Raji (cell line): ENCODE results near the gene GNPNAT1.

Experiments
- POLR2A ChIP-seq: IDR thresholded peaks from 2 replicates; pipeline ENCODE4 v1.6.1; 2011; ENCODE audit warnings: low read depth, low read length, control low read depth; ENCODE audit not compliant: insufficient read depth

GNPNAT1 gene

DNA sequence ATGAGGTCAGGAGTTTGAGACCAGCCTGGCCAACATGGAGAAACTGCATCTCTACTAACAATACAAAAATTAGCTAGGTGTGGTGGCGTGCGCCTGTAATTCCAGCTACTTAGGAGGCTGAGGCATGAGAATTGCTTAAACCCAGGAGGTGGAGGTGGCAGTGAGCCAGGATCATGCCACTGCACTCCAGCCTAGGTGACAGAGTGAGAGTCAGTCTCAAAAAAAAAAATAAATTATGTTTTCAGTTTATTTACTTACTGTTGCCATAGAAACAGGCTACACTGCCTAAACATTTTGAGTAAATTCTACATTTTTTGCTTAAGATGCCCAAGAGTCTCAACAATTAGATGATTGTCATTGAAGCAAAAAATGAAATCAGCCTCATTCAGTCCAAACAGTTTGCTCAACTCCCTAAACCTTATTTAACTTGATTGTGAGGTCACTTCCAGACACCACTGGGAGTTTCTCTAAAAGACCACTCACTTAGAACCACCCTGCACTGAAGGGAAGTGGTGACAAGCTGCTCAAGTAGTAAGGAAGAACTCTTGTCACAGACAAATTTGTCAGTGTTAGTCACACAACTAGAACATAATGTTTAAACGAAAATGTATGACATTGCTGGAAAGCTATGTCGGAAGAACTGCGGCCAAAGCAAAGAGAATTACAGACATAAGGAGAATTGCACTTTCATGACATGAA, 9.8 kb upstream of the GNPNAT1 start:
- TF ChIP-seq POLR2A = no peak

DNA sequence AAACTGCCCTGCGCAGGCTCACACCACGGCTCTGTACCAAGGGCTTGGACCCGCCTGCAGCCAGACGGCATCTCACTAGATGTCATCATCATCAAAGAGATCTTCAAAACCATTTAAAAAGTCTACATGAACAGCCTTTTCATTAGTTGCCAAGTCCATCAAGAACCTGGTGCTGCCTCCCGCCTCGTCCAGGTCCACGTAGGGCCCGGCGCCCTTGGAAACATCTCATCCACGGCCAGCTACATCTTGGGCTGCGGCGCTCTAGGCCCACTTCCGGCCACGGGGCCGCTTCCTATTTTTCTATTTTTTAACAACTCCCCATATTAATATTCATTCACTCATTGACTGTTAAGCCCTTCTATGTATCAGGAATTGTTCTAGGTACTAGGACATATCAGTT, 7.4 kb upstream of the GNPNAT1 start:
- no peak for TF ChIP-seq POLR2A

DNA sequence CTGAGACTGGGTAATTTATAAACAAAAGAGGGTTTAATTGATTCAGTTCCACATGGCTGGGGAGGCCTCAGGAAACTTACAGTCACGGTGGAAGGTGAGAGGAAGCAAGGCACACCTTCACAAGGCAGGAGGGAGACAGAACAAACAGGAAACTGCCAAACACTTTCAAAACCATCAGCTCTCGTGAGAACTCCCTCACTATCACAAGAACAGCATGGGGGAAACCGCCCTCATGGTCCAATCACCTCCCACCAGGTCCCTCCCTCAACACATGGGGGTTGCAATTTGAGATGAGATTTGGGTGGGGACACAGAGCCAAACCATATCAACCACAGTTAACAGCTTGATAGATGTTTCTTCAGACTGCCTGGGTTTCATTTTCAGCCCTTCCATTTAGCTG, 6.2 kb upstream of the GNPNAT1 start:
- TF ChIP-seq POLR2A = no peak

DNA sequence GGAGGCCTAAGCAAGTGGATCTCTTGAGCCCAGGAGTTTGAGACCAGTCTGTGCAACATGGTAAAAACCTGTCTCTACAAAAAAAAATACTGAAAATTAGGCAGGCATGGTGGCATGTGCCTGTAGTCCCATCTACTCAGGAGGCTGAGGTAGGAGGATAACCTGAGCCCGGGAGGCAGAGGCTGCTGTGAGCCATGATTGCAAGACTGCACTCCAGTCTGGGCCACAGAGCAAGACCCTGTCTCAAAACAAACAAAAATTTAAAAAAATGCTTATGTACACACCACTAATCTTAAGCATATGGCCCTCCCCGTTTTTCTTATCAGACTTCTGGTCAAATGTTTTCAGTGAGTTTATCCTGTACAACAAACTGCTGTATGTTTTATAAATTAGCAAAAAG, 1.7 kb upstream of the GNPNAT1 start:
- no peak for TF ChIP-seq POLR2A

DNA sequence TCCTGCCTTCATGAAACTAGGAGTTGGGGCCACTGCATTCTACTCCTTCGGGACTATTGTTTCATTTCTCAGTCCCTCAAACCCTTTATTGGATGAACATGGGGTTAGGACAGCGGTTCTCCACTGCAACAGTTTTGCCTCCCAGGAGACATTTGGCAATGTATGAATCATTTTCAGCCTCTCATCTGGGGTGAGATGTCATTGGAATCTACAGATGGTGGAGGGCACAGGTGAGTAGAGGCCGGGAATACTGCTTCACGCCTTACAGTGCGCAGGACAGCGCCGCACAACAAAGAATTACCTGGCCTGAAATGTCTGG, 649 bp upstream of the GNPNAT1 start:
- no peak for TF ChIP-seq POLR2A

DNA sequence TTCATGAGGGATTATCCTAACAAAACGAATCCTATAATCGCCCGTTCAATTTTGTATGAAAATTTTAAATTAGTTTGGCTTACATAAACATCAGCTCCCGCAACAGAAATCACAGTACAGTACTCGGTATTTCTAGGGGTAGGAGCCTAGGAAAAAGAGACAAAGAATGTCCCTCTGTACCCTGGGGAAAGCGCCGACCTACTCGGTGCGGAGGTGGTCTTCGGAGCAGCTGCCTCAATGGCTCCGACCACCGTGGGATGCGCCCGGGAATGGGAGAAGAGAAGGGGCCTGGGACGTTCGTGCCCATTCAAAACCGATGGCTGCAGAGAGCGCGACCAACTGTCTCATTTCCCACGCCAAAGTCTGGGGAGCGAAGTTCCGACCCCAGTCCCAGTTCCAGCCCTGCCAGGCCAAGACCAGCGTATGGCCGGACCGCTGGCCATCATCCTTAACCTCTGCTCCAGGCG, 618 bp downstream of the GNPNAT1 start:
- no peak for TF ChIP-seq POLR2A

DNA sequence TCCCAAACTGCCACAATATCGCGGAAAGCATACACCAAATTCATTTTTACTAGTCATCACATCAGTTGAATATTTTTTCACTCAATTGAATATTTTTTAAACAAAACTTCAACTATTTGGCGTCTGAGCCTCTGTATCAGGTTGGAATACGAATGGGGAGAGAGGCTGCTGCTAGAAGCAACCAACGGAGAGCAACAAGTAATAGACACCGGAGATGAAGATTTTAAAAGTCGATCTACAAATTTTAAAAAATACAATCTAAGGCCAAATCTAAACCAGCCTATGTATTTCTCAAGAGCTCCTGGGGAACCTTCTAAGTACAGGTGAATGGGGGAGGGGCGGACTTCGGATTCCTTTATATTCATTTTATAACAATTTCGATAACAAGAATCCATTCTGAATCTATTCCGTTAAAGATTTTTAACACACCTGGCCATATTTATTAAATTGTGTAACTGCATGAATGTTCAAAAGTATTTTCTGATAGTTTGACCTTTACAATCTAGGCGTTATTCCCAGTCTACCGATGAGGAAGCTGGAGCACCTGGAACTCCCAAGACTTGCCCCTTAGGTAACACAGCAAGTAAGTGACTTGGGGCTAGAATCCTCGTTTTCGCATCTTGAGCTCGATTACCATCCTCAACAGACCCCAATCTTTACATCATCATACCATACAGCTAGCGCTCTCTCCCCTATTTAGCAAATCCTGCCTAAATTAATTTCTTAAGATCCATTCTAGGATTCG, 1.2 kb downstream of the GNPNAT1 start:
- TF ChIP-seq POLR2A = no peak

DNA sequence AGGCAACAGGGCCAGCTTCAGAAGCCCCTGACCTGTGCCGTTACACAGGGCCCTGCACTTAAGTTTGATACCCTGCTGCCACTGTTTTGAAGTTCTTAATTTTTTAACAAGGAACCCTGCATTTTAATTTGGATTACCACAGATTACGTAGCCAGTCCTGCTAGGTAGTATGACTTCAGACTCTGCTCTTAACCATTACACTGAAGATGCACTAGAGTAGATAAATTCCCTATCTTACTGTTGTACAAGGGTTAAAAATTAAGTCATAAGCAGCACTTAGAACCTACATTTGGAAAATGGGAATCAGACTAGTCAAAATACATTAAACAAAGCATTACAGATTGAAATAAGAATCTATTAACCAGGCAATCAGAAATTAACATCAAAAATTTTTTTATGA, 2.3 kb downstream of the GNPNAT1 start:
- no peak for TF ChIP-seq POLR2A

DNA sequence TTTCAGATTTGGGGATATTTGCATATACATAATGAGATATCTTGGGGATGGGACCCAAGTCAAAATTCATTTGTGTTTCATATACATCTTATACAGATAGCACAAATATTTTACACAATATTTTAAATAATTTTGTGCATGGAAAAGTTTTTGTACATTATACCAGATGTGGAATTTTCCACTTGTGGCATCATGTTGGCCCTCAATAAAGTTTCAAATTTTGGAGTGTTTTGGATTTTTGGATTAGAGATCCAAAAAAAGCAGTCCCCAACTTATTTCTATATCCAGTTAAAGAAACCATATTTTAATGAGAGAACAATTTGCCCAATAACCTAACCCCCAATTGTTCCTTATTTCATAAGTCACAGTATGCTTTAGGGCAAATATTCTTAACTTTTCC, 4.5 kb downstream of the GNPNAT1 start:
- no peak for TF ChIP-seq POLR2A

DNA sequence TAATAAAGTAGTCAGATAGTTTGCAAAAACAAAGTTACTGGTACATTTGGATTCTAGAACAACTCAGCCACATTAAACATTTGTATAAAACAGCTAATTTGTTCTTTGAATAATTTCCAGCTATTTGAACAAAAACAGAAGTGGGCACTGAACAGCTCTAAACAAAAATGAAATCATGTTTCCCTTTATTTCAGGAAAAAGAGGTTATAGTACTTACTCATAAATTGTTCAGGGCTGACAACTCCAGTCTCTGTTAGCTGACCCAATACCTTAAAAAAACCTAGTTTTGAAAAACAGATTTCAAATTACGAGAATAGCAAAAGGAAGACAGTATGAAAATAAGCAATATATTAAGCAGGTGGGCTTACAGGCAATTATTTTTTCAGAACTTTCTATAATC, 8.2 kb downstream of the GNPNAT1 start:
- TF ChIP-seq POLR2A = no peak

DNA sequence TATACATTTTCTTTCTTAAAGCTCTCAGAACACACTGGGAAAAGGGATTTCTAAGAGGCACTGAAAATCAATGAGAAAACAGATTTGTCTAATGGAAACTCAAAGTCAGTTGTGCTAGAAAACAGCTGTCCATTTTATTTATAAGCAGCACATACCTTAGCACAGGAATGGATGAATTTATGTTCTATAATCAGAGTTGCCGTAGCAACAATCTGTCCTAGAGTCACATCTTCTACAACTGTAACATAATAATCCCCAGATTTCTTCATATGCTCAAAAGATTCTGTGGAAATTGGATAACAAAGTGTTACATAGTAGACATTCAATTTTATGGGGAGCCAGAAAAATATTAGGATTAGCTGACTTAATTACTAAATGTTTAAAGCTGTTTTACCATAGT, 9.8 kb downstream of the GNPNAT1 start:
- TF ChIP-seq POLR2A = no peak

DNA sequence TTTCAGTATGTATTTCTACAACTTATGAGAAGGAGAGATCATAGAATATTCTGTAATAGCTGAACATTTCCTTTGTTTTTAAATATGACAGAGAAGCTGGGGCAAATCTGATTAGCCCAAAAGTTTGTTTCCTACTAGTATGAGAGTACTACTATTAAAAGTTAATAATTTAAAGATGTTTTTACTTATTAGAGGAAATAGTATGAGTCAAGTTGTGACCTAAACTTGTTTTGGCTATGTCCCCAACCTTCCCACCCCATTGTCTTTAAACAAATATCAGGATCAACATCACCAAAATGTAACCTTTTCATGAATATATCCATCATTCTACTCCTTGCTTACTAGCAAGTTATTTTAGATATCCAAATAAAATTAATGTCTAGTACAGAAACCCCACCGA, 10.5 kb downstream of the GNPNAT1 start:
- no peak for TF ChIP-seq POLR2A

DNA sequence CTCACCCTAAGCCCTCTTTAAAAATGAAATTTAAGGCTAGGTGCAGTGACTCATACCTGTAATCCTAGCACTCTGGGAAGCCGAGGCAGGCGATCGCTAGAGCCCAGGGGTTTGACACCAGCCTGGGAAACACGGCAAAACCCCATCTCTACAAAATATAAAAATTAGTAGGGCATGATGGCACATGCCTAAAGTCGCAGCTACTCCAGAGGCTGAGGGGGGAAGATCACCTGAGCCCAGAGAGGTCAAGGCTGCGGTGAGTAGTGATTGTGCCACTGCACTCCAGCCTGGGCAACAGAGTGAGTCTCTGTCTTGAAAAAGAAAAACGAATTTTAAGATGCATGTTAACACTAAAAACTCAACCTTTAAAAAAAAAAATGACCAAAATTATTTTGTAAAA, 12.7 kb downstream of the GNPNAT1 start:
- TF ChIP-seq POLR2A = no peak

DNA sequence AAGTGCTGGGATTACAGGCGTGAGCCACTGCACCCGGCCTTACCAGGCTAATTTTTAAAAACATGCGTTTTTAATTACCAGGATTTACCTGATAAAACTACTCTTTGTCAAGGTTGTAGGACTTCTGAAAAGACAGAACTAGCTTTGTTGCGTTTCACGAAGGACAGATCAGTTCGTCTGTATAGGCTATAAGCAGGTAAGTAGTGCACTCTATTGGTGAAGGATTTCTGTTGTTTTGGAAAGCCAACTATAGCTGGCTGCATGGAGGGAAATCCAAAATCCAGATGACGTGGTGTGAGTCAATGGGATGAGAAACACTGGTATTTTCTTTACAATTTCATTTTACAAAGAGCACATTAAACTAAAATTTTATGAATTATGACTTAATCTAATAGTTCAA, 14.6 kb downstream of the GNPNAT1 start:
- no peak for TF ChIP-seq POLR2A

DNA sequence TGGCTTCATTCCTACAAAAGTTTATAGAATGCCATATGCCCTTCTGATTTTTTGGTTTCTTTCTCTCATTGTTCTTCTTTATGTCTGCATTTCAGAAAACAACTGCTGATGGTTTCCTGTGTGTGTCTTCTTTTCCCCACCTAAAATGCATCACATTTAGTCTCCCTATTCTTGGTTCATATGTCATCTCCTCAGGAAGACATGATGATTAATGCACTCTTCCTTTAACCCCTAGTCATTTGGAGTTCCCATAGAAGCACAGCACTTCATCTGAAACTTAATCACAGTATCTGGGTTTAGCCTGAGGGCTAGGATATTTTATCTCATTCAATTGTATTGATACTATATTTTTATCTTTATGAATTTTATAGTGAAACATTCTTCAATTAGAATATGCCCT, 21.5 kb downstream of the GNPNAT1 start:
- TF ChIP-seq POLR2A = no peak

DNA sequence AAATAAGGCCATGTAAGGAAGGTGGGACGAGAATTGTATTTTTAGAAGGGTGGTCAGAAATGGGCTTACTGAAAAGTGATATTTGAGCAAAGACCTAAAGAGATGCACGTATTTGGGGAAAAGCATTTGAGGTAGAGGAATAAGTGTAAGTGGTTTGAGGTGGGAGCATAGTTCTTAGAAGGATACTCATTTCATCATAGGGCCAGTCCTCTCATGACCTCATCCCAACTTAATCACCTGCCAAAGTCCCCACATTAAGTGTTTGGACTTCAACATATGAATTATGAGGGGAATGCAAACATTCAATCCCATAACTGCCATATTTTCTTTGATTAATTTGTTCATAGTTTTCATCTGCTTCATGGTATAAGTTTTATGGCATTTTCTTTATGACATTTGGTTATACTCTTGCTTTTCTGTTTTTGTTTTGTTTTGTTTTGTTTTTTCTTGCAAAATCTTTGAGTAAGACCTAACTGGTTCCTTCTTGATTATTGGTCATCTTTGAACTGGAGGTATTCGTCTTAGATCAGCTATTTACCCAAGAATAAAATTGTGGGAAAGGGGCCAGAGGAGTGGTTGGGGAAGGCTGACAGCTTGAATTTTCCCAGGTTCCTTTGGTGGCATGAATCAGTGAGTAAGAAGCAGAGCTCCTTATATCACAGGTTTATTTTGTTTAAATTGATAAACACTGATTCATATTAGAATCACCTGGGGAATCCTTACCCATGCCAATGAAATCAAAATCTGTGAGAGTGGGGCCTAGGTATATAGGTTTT, 24.2 kb downstream of the GNPNAT1 start:
- no peak for TF ChIP-seq POLR2A

DNA sequence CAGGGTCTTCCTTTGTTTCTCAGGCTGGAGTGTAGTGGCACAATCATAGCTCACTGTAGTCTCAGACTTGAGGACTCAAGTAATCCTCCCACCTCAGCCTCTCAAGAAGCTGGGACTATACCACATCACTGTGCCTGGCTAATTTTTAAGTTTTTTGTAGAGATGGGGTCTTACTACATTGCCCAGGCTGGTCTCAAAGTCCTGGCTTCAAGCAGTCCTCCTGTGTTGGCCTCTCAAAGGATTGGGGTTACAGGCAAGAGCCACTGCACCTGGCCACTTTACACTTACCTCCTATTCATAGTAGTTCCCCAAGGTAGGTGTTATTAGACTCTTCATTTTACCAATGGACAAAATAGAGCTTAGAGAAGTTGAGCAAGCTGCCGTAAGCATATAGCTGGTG, 32.3 kb downstream of the GNPNAT1 start:
- TF ChIP-seq POLR2A = no peak
